COR-L47 (cell line): ENCODE measurements around the gene TBCA.

Experiments
- DNase-seq: peaks from one replicate; lab custom pipeline; 2025; lab: John Stamatoyannopoulos, UW

TBCA gene

GRCh38 chr5:77642738-77643653, 133.1 kb downstream of the TBCA start:
- no peak for DNase-seq

- no peak for DNase-seq
Observed at GRCh38 chr5:77641963-77642737, 134.0 kb downstream of the TBCA start.

GRCh38 chr5:77641397-77641943, 134.7 kb downstream of the TBCA start:
- no peak for DNase-seq
